ENCODE measurements around the gene CGB7. TPM values are rescaled to one million over a fixed set of nuclear protein-coding genes. Genes with fewer than 3 reads are reported as not detected.

CGB7 gene
- total and polyA plus RNA-seq, 2 experiments from 2014 or later = 0.32 to 0.97 TPM

DNA sequence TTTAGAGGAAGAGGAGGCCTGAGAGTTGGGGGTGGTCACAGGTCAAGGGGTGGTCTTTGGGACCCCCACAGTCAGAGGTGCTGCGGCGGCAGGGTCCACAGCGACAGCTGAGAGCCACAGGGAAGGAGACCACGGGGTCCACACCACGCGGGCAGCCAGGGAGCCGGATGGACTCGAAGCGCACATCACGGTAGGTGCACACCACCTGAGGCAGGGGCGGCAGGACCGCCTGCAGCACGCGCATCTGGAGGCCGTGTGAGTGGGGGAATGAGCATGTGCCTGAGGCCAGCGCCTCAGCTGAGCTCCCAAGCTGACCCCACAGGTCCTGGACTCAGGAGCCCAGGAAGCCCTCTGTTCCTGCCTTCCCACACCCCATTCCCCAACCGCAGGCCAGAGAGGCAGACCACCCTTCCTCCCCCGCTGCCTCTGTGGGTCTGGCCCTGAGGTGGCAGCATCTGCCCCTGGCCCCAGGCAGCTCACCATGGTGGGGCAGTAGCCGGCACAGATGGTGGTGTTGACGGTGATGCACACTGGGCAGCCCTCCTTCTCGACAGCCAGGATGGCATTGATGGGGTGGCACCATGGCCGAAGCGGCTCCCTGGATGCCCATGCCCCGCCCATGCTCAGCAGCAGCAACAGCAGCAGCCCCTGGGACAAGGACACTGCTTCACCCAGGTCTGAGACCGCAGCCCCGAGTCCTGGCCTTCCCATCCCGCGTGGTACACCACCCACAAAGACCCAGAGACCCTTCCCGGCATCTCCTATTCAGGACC is 41.3 kb downstream of the CGB7 start:
- Histone ChIP-seq H3K79me2 (replicated peaks; ENCODE audit: insufficient read depth) (no peaks in the 10 kb centered on the region), H3K9me2 (ENCODE audit: insufficient read depth) (no peaks in the 10 kb centered on the region), H3K4me1 (ENCODE audit: insufficient read depth) (peaks cover 19% of the 10 kb centered on the region; the same call in 1 of the 2 replicates), H3K27me3 (ENCODE audit: insufficient read depth) (peaks cover 32% of the 10 kb centered on the region), H3K36me3 (ENCODE audit: insufficient read depth) (no peaks in the 10 kb centered on the region), H4K20me1 (replicated peaks; ENCODE audit: insufficient read depth) (no peaks in the 10 kb centered on the region; the same call in 1 of the 2 replicates), H3F3A (replicated peaks; ENCODE audit: low read depth) (0 out of 2 replicates have a peak, but pooled peaks cover 3% of the 10 kb centered on the region), H2AFZ (no peak overlapping the region), H3K4me3 (no peak overlapping the region), H3K27ac (ENCODE audit: low read depth) (no peak overlapping the region), H3K4me2 (no peak overlapping the region)
- ATAC-seq = no peak
- Mint-ChIP-seq H3K27me3 (ENCODE audit: insufficient read depth, low read depth, poor library complexity) (peaks cover 25% of the 10 kb centered on the region), H3K27ac (no peak overlapping the region), H3K4me1 (peaks cover 22% of the 10 kb centered on the region), H3K9me3 (peaks cover 3% of the 10 kb centered on the region; the same call in 1 of the 3 replicates), H3K4me3 (no peak overlapping the region), H3K36me3 (ENCODE audit: low read depth) (peaks cover 39% of the 10 kb centered on the region)
- TF ChIP-seq, protein P1, sequence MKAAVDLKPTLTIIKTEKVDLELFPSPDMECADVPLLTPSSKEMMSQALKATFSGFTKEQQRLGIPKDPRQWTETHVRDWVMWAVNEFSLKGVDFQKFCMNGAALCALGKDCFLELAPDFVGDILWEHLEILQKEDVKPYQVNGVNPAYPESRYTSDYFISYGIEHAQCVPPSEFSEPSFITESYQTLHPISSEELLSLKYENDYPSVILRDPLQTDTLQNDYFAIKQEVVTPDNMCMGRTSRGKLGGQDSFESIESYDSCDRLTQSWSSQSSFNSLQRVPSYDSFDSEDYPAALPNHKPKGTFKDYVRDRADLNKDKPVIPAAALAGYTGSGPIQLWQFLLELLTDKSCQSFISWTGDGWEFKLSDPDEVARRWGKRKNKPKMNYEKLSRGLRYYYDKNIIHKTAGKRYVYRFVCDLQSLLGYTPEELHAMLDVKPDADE (IDR thresholded peaks at IDR 0.05) = no peak
- TF ChIP-seq NANOG (IDR thresholded peaks at IDR 0.05; ENCODE audit: borderline replicate concordance) (no peak), ZNF114 (CRISPR knock-in tag; IDR thresholded peaks at IDR 0.05) (no peak), EZH2phosphoT487 (IDR thresholded peaks at IDR 0.05; ENCODE audit: unreplicated experiment) (no peak), STAT1 (IDR thresholded peaks at IDR 0.05; ENCODE audit: unreplicated experiment) (no peak), JUNB (IDR thresholded peaks at IDR 0.05; ENCODE audit: unreplicated experiment) (no peak), POLR2AphosphoS5 (IDR thresholded peaks at IDR 0.05; ENCODE audit: low read depth) (no peak), EZH2 (IDR thresholded peaks at IDR 0.05; ENCODE audit: low read depth, unreplicated experiment) (no peak), ZNF331 (CRISPR knock-in tag; IDR thresholded peaks at IDR 0.05; ENCODE audit: low read depth) (no peak)
- TF ChIP-seq, protein P2, sequence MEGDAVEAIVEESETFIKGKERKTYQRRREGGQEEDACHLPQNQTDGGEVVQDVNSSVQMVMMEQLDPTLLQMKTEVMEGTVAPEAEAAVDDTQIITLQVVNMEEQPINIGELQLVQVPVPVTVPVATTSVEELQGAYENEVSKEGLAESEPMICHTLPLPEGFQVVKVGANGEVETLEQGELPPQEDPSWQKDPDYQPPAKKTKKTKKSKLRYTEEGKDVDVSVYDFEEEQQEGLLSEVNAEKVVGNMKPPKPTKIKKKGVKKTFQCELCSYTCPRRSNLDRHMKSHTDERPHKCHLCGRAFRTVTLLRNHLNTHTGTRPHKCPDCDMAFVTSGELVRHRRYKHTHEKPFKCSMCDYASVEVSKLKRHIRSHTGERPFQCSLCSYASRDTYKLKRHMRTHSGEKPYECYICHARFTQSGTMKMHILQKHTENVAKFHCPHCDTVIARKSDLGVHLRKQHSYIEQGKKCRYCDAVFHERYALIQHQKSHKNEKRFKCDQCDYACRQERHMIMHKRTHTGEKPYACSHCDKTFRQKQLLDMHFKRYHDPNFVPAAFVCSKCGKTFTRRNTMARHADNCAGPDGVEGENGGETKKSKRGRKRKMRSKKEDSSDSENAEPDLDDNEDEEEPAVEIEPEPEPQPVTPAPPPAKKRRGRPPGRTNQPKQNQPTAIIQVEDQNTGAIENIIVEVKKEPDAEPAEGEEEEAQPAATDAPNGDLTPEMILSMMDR (conservative IDR thresholded peaks at IDR 0.05; ENCODE audit: low read depth in 2 of 2) = no peak
- TF ChIP-seq, protein P3, sequence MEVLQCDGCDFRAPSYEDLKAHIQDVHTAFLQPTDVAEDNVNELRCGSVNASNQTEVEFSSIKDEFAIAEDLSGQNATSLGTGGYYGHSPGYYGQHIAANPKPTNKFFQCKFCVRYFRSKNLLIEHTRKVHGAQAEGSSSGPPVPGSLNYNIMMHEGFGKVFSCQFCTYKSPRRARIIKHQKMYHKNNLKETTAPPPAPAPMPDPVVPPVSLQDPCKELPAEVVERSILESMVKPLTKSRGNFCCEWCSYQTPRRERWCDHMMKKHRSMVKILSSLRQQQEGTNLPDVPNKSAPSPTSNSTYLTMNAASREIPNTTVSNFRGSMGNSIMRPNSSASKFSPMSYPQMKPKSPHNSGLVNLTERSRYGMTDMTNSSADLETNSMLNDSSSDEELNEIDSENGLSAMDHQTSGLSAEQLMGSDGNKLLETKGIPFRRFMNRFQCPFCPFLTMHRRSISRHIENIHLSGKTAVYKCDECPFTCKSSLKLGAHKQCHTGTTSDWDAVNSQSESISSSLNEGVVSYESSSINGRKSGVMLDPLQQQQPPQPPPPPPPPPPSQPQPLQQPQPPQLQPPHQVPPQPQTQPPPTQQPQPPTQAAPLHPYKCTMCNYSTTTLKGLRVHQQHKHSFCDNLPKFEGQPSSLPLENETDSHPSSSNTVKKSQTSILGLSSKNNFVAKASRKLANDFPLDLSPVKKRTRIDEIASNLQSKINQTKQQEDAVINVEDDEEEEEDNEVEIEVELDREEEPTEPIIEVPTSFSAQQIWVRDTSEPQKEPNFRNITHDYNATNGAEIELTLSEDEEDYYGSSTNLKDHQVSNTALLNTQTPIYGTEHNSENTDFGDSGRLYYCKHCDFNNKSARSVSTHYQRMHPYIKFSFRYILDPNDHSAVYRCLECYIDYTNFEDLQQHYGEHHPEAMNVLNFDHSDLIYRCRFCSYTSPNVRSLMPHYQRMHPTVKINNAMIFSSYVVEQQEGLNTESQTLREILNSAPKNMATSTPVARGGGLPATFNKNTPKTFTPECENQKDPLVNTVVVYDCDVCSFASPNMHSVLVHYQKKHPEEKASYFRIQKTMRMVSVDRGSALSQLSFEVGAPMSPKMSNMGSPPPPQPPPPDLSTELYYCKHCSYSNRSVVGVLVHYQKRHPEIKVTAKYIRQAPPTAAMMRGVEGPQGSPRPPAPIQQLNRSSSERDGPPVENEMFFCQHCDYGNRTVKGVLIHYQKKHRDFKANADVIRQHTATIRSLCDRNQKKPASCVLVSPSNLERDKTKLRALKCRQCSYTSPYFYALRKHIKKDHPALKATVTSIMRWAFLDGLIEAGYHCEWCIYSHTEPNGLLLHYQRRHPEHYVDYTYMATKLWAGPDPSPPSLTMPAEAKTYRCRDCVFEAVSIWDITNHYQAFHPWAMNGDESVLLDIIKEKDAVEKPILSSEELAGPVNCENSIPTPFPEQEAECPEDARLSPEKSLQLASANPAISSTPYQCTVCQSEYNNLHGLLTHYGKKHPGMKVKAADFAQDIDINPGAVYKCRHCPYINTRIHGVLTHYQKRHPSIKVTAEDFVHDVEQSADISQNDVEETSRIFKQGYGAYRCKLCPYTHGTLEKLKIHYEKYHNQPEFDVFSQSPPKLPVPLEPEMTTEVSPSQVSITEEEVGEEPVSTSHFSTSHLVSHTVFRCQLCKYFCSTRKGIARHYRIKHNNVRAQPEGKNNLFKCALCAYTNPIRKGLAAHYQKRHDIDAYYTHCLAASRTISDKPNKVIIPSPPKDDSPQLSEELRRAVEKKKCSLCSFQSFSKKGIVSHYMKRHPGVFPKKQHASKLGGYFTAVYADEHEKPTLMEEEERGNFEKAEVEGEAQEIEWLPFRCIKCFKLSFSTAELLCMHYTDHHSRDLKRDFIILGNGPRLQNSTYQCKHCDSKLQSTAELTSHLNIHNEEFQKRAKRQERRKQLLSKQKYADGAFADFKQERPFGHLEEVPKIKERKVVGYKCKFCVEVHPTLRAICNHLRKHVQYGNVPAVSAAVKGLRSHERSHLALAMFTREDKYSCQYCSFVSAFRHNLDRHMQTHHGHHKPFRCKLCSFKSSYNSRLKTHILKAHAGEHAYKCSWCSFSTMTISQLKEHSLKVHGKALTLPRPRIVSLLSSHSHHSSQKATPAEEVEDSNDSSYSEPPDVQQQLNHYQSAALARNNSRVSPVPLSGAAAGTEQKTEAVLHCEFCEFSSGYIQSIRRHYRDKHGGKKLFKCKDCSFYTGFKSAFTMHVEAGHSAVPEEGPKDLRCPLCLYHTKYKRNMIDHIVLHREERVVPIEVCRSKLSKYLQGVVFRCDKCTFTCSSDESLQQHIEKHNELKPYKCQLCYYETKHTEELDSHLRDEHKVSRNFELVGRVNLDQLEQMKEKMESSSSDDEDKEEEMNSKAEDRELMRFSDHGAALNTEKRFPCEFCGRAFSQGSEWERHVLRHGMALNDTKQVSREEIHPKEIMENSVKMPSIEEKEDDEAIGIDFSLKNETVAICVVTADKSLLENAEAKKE (CRISPR knock-in tag; IDR thresholded peaks at IDR 0.05) = no peak
- DNase-seq (ENCODE audit: low spot score) = no peak

All from GM23338 (cell line).